GM12878 (cell line): ENCODE results near the gene IQGAP2. TPM values are rescaled to one million over a fixed set of nuclear protein-coding genes. Genes with fewer than 3 reads are reported as not detected.

Source experiments
- ATF7 ChIP-seq: fragments of 450-650 bp; IDR thresholded peaks from 2 replicates; pipeline ENCODE4 v1.6.1; 2016; ENCODE audit warnings: low read depth, mild to moderate bottlenecking
- BCL11A ChIP-seq: IDR thresholded peaks from 2 replicates; pipeline ENCODE4 v1.6.1; 2011; ENCODE audit warnings: low read depth, low read length
- CBX5 ChIP-seq: sonication (generic); IDR thresholded peaks from 2 replicates; pipeline ENCODE4 v1.6.1; 2016; ENCODE audit warnings: low read depth, moderate library complexity, mild to moderate bottlenecking, inconsistent platforms
- DPF2 ChIP-seq: fragments of 450-650 bp; IDR thresholded peaks from 2 replicates; pipeline ENCODE4 v1.6.1; 2017; ENCODE audit warnings: mild to moderate bottlenecking
- EED ChIP-seq: sonication (generic); IDR thresholded peaks from 2 replicates; pipeline ENCODE4 v1.6.1; 2016; ENCODE audit warnings: antibody characterized with exemption, low read depth
- GATAD2B ChIP-seq: fragments of 450-650 bp; conservative IDR thresholded peaks from 2 replicates; pipeline ENCODE4 v1.6.1; 2017; ENCODE audit warnings: low read depth, mild to moderate bottlenecking, moderate library complexity
- HDAC2 ChIP-seq: fragments of 200-600 bp; sonication (generic); IDR thresholded peaks from 2 replicates; pipeline ENCODE4 v1.6.1; 2017
- HDGF ChIP-seq: fragments of 450-650 bp; IDR thresholded peaks from 2 replicates; pipeline ENCODE4 v1.6.1; 2016; ENCODE audit warnings: antibody characterized with exemption
- MEF2A ChIP-seq: IDR thresholded peaks from 2 replicates; pipeline ENCODE4 v1.6.1; 2011; ENCODE audit warnings: low read depth, mild to moderate bottlenecking, low read length, moderate library complexity; ENCODE audit not compliant: insufficient read depth
- MYB ChIP-seq: fragments of 150-350 bp; IDR thresholded peaks from 2 replicates; pipeline ENCODE4 v1.6.1; 2014; ENCODE audit warnings: mild to moderate bottlenecking, low read depth, low read length, borderline replicate concordance
- NFXL1 ChIP-seq: fragments of 450-650 bp; IDR thresholded peaks from 2 replicates; pipeline ENCODE4 v1.6.1; 2017; ENCODE audit warnings: antibody characterized with exemption, mild to moderate bottlenecking, borderline replicate concordance
- POLR2AphosphoS5 ChIP-seq: IDR thresholded peaks from 2 replicates; pipeline ENCODE4 v1.6.1; 2011; ENCODE audit warnings: mild to moderate bottlenecking, low read length, inconsistent platforms
- RAD21 ChIP-seq: IDR thresholded peaks from 2 replicates; pipeline ENCODE4 v1.6.1; 2011; ENCODE audit warnings: mild to moderate bottlenecking, low read depth, low read length, moderate library complexity; ENCODE audit not compliant: insufficient read depth
- RAD51 ChIP-seq: fragments of 450-650 bp; IDR thresholded peaks from 2 replicates; pipeline ENCODE4 v1.6.1; 2016; ENCODE audit warnings: moderate library complexity, mild to moderate bottlenecking, inconsistent platforms
- REST ChIP-seq: IDR thresholded peaks from 2 replicates; pipeline ENCODE4 v1.6.1; 2012; ENCODE audit warnings: mild to moderate bottlenecking, low read depth, low read length
- YY1 ChIP-seq: IDR thresholded peaks from 2 replicates; pipeline ENCODE4 v1.6.1; 2011; ENCODE audit warnings: low read depth, mild to moderate bottlenecking, low read length
- polyA plus RNA-seq, 11 experiments: library from polyadenylated mRNA; depleted of rRNA in 4 of 11; unstranded in 6 of 11; stranded (reverse) in 5 of 11; fragments of >200 nt; fragmentation: Nextera tagmentation in 4 of 11; fragmentation: Illumina TruSeq in 1 of 11; extraction: Ambion mirVana in 4 of 11; extraction: Trizol in 1 of 11; gene quantifications; 1 replicate in 1 of 11; 2 replicates in 10 of 11; pipeline versions ENCODE4 v1.2.1 to v1.2.3, GENCODE V29; 2011 to 2016; ENCODE audit warnings: inconsistent platforms in 2 of 11, missing spikeins in 2 of 11, low read depth in 1 of 11
- total RNA-seq, 4 experiments: library from RNA; depleted of rRNA in 3 of 4; stranded (reverse); fragments of >200 nt in 3 of 4; fragmentation: Illumina TruSeq in 1 of 4; extraction: Trizol in 1 of 4; gene quantifications; 2 replicates each; pipeline versions ENCODE4 v1.2.1 to v1.2.3, GENCODE V29; 2013 to 2021
- TF ChIP-seq, protein P1 (sequence below): fragments of 450-650 bp; IDR thresholded peaks from 2 replicates; pipeline ENCODE4 v1.6.1; 2017; ENCODE audit warnings: mild to moderate bottlenecking, low read depth, inconsistent platforms; ENCODE audit not compliant: poor library complexity, severe bottlenecking
- TF ChIP-seq, protein P2 (sequence below): IDR thresholded peaks from 2 replicates; pipeline ENCODE4 v1.6.1; 2011; ENCODE audit warnings: low read depth, low read length, improper control_type of control experiment, borderline replicate concordance
- TF ChIP-seq, protein P3 (sequence below): fragments of 450-650 bp; IDR thresholded peaks from 2 replicates; pipeline ENCODE4 v1.6.1; 2016; ENCODE audit warnings: mild to moderate bottlenecking
- TF ChIP-seq, protein P4 (sequence below): IDR thresholded peaks from 2 replicates; pipeline ENCODE4 v1.6.1; 2011; ENCODE audit warnings: borderline replicate concordance, low read depth, mild to moderate bottlenecking, moderate library complexity, mixed read lengths, low read length; ENCODE audit not compliant: insufficient read depth; ENCODE audit errors: extremely low read length

Gene IQGAP2
- total and polyA plus RNA-seq, 10 of the 15 experiments (the other 5 are each of a cell fraction or from before 2014, with no cell fraction given): 14.5 to 41.4 (median 21.8) TPM

DNA sequence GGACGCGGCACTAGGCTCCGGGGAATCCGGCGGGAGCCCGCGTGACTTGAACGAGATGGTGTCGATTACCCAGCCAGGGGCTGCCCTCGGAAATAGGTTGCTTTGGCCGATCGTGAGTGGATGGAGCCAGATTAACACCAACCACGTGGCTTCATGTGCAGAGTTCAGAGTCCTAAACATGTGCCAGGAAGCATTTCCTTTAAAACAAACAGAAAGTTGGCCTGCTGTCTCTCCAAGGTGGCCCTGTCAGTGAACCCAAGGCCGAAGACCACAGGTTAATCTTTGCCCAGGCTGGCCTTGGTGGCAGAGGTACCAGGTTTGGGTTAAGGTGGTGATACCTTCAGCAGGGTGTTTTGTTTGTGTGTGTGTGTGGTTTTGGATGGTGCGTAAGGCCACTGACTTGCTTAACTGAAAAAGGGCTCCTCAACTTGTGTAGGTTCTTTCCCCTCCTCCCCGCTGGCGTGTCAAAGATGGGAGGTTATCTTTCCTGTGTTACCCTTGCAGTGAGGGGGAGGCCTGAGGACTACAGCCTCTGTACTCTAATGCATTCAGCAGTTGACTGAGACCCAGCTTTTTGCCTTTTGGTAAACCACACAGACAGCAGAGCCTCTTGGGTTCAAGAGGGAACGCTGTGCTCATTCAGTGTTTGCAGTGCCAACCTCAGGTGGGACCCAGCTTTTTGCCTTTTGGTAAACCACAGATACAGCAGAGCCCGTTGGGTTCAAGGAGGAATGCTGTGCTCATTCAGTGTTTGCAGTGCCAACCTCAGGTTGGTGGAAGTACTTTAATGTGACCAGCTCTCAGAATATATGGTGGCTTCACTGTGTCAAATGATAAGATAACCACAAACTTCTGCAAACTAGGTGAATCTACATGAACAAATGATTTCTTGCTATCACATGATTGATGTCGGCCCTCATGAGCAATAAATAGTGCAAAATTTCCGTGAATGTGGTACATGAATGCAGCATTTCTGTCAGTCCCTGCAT lies 1.4 kb downstream of the IQGAP2 start (continued):
- TF ChIP-seq MYB (no peak; the same call in 1 of the 2 replicates), RAD21 (no peak), BCL11A (no peak), YY1 (0 out of 2 replicates have a peak, but pooled peaks have one; percentile 22), GATAD2B (0 out of 2 replicates have a peak, but pooled peaks have one; percentile 20), MEF2A (no peak), HDAC2 (0 out of 2 replicates have a peak, but pooled peaks have one; percentile 18), DPF2 (0 out of 2 replicates have a peak, but pooled peaks have one; percentile 43), NFXL1 (no peak), POLR2AphosphoS5 (peak; percentile 35; the same call in 1 of the 2 replicates), EED (peak; percentile 29; the same call in 1 of the 2 replicates), RAD51 (peak; percentile 85), REST (no peak), HDGF (0 out of 2 replicates have a peak, but pooled peaks have one; percentile 32), CBX5 (no peak), ATF7 (peak; percentile 62)
- TF ChIP-seq, protein P1, sequence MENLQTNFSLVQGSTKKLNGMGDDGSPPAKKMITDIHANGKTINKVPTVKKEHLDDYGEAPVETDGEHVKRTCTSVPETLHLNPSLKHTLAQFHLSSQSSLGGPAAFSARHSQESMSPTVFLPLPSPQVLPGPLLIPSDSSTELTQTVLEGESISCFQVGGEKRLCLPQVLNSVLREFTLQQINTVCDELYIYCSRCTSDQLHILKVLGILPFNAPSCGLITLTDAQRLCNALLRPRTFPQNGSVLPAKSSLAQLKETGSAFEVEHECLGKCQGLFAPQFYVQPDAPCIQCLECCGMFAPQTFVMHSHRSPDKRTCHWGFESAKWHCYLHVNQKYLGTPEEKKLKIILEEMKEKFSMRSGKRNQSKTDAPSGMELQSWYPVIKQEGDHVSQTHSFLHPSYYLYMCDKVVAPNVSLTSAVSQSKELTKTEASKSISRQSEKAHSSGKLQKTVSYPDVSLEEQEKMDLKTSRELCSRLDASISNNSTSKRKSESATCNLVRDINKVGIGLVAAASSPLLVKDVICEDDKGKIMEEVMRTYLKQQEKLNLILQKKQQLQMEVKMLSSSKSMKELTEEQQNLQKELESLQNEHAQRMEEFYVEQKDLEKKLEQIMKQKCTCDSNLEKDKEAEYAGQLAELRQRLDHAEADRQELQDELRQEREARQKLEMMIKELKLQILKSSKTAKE: peak; percentile 32
- TF ChIP-seq, protein P2, sequence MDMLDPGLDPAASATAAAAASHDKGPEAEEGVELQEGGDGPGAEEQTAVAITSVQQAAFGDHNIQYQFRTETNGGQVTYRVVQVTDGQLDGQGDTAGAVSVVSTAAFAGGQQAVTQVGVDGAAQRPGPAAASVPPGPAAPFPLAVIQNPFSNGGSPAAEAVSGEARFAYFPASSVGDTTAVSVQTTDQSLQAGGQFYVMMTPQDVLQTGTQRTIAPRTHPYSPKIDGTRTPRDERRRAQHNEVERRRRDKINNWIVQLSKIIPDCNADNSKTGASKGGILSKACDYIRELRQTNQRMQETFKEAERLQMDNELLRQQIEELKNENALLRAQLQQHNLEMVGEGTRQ: peak; percentile 24; the same call in 1 of the 2 replicates
- TF ChIP-seq, protein P3, sequence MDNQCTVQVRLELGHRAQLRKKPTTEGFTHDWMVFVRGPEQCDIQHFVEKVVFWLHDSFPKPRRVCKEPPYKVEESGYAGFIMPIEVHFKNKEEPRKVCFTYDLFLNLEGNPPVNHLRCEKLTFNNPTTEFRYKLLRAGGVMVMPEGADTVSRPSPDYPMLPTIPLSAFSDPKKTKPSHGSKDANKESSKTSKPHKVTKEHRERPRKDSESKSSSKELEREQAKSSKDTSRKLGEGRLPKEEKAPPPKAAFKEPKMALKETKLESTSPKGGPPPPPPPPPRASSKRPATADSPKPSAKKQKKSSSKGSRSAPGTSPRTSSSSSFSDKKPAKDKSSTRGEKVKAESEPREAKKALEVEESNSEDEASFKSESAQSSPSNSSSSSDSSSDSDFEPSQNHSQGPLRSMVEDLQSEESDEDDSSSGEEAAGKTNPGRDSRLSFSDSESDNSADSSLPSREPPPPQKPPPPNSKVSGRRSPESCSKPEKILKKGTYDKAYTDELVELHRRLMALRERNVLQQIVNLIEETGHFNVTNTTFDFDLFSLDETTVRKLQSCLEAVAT: peak; percentile 80
- TF ChIP-seq, protein P4, sequence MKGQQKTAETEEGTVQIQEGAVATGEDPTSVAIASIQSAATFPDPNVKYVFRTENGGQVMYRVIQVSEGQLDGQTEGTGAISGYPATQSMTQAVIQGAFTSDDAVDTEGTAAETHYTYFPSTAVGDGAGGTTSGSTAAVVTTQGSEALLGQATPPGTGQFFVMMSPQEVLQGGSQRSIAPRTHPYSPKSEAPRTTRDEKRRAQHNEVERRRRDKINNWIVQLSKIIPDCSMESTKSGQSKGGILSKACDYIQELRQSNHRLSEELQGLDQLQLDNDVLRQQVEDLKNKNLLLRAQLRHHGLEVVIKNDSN: peak; percentile 20
